GM12891 (cell line): ENCODE data around the gene DENND1A.
"Not testable (repeated sequence)": the region's sequence is repeated elsewhere in the genome, so short reads cannot be mapped to it uniquely, and the experiment has no call there.

ENCODE experiments used
- POLR2A ChIP-seq: IDR thresholded peaks from 2 replicates; pipeline ENCODE4 v1.6.1; 2011; ENCODE audit warnings: low read depth, low read length, control low read depth
- POLR2AphosphoS5 ChIP-seq: IDR thresholded peaks from 2 replicates; pipeline ENCODE4 v1.6.1; 2011; ENCODE audit warnings: low read depth, low read length, control low read depth

DNA sequence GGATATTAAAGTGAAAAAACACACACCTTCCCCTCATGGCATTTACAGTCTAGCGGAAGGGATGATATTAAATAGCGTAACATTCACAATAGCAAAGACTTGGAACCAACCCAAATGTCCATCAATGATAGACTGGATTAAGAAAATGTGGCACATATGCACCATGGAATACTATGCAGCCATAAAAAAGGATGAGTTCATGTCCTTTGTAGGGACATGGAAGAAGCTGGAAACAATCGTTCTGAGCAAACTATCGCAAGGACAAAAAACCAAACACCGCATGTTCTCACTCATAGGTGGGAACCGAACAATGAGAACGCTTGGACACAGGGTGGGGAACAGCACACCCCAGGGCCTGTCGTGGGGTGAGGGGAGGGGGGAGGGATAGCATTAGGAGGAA lies 14.5 kb upstream of the DENND1A start:
- not testable (repeated sequence) for TF ChIP-seq POLR2A, POLR2AphosphoS5
